Measurements from ENCODE around the gene HEMK1.

Gene HEMK1

GRCh38 chr3:50617096-50617791, 47.9 kb downstream of the HEMK1 start, which contains the start of gene MAPKAPK3:
Gene MAPKAPK3, plus strand, starts transcription at chr3:50617151. Its CDS starts 415 bp downstream, at chr3:50617566.
- DNase-seq = no peak

- no peak for DNase-seq
These were observed 48.7 kb downstream of the HEMK1 start for GRCh38 chr3:50617911-50618481.

GRCh38 chr3:50620420-50620819, 51.1 kb downstream of the HEMK1 start:
- no peak for DNase-seq

DNA sequence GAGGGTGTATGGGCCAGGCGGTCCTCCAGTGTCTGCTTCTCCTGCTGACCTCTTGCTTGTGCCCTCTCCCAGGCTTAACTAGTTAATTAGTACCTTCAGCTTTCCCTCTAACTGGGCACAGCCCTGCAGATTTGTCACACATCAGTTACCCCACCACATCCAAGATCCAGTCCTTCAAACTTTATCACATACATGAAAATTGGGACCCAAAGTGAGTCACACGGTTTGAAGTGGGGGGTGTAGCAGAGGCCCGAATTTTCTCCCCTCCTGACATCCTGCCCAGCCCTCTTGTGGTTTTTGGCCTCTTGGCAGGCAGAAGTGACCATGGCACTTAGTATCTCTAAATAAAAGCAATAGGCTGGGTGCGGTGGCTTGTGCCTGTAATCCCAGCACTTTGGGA, 51.5 kb downstream of the HEMK1 start:
- no peak for DNase-seq

DNA sequence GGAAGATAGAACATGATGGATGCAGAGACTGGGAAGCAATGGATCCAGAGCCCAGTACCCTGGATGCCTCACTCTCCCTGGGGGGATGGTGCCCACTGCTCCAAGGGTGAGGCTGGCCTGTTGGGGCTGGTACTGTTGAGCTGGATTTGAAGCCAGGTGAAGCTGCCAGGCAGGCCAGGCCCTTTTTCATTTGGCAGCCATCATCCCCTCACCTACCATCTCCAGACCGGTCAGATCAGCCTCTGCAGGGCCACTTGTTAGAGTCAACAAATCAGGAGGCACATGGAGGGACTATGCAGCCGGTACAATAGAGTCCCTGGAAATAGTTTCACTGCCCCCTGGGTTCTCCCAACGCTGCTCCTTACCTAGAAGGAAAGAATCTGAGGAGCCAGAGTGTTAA, 53.6 kb downstream of the HEMK1 start:
- no peak for DNase-seq

GRCh38 chr3:50623840-50624474, 54.6 kb downstream of the HEMK1 start:
- DNase-seq = no peak

DNA sequence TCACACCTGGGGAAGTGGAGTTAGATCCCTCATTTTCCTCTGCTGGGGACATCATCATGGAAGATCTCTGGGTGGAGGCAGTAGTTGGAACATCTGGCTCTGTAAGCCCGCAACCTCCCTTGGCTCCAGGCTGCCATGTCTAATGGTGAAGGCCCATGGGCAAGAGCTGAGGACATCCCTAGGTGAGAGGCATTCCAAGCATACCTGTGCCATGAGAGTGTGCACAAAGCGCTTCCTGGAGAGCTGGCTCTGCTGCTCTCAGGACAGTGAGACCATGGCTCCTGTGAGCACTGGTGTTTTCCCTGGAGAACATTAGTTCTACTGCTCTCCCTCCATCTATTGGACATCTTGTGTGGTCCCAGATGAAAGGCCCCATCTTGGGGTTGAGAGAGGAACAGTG, 55.3 kb downstream of the HEMK1 start:
- DNase-seq = no peak

GRCh38 chr3:50625231-50626182, 56.2 kb downstream of the HEMK1 start:
- no peak for DNase-seq

GRCh38 chr3:50626401-50626800, 57.1 kb downstream of the HEMK1 start:
- DNase-seq = no peak

- peak; percentile 10 for DNase-seq
These were observed 58.2 kb downstream of the HEMK1 start for GRCh38 chr3:50627407-50628051.

GRCh38 chr3:50628601-50629000, 59.3 kb downstream of the HEMK1 start:
- DNase-seq = no peak

DNA sequence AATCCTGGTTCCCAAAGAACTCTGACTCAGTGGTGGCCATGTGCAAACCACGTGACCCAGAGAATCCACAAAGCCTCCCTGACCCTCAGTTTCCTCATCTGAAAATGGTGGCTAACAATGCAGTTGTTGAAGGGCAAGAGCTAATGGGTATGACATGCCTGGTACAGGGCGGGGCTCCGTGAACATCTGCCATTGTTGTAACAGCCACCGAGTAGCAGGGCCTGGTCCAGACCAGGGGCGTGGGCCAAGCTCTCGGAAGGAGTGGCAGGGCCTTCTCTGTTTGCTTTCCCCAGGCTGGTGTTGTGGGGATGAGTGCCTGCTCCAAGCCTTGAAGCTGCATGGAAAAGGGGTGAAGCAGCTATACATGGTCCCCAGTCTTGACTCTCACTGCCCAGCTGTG, 61.1 kb downstream of the HEMK1 start:
- DNase-seq = no peak

DNA sequence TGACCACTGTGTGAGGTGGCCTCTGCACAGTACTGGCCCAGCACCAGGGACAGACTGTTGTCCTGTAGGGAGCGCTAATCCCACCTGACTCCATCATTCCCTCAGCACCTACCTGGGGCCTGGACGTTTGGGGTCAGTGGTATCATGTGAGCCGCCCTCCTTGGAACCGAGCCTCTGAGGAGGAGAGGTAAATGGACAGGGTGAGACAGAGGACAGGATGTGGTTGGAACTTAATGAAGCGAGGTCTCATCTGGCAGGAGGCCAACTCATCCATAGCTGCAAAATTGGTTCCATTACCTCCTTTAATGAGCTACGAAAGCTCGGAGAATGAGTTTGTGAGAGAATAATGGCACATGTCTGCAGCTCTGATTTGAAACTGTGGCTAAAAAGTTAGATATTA, 61.6 kb downstream of the HEMK1 start:
- DNase-seq = peak; percentile 52

DNA sequence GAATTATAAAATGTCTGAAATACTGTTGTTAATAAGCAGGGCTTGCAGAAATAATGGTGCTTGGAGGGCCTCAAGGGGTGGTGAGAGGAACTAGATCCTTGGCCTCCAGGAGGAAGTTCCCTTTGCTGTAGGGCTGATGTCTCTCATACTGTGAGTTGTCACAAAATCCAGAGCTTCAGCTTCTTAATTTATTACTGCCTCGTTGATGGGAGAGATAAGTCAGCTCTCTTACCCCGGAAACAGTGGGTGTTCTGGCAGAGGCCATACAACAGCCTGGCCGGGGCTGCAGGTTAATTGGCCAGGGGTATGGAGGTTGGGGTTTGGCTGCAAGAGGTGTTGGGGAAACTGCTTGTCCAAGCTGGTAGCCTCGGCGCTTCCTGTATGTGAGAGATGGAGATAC, 63.1 kb downstream of the HEMK1 start:
- no peak for DNase-seq

DNA sequence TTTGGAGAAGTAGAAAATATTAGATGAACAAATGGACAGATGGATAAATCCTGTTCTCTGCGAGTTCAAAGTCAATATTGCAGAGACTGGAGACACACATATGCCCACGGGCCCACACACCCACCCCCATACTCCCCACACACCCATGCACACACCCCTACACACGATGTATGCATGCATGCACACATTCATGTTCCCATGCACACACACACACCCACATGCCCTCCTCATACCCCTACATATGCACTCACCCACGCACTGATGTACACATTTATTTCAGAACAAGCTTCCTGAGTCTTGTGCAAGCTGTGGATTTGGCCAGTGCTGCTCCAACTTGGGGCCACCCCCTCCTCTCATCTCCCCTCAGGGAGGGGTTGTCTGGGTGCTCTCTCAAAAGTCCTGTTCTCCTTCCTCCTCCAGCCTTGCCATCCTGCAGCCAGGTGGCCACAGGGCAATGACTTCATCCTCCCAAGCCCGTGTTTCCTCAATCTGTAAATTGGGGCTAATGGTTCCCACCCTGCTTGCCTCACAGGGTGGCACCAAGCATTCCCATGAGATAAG, 64.0 kb downstream of the HEMK1 start:
- no peak for DNase-seq

- DNase-seq = no peak
These were observed 65.7 kb downstream of the HEMK1 start for GRCh38 chr3:50635066-50635465.

DNA sequence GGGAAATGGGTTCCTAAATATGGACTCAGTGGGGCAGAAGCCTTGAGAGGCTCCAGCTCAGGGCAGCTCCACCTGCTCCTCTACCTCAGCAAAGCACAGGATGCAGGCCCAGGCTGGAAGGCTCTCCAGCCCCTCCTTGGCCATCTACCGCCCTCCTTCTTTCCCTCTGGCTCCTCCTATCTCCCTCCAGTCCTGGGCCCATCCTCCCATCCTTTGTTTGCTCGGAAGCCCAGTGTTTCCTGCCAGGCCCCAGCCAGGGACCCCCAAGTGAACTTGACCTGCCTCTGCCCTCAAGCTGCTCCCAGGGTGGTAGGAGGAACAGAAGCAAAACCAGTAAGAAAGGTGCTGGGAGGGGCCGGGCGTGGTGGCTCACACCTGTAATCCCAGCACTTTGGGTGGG, 67.7 kb downstream of the HEMK1 start:
- no peak for DNase-seq

DNA sequence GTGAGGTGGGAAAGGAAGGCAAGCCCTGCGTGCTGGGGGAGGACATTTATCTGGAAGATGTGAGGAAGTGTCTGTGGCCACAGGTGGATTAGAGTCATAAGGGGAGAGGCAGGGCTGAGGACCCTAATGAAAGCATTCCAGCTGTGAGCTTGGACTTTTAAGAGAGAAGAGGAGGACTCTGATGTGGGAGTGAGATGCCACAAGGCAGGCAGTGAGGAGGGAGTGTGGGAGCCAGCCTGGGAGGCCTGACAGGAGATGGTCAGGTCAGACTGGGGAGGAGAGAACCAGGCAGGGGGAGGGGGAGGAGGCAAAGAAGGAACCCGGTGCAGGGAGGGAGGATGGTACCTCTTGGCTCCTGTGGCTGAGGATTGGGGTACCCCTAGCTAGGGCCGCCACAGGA, 68.6 kb downstream of the HEMK1 start:
- DNase-seq = no peak

DNA sequence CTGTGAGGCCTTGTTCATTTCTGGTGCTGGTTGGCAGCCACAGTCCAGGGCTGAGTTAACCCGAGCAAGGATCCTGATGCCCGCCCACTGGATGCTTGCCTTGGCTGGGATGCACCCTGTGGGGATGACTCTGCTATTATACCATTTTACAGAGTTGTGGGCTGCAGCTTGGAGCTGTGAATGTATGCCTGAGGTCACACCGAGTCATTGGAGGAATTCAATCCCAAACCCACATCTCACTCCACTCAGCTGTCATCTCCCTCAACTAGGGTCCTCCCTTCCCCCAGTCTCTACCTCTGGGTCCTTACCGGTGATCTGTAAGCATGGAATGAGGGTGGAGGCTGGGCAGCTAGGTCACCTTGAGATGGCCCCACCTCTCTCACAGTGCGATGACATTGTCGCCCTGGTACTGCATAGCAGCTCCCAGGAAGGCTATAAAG, 69.8 kb downstream of the HEMK1 start:
- no peak for DNase-seq

GRCh38 chr3:50642382-50642781, 73.1 kb downstream of the HEMK1 start:
- DNase-seq = no peak

DNA sequence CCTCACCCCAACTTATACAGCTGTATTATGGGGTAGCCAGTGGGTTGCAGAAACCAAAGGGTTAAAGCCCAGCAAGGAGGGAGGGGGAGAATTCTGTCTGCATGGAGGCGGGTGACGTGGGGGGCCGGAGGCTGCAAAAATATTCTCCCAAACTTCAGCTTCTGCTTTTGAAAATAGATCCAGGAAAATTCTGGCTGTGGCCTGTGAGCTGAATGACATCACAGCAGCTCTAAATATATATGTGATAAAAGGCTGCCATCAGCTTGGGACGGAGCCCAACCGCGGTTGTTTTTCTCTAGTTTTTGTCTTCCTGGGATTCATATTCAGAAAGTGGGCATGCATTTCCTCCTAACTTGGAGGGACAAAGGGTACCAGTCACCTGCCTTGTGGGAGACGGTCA, 75.2 kb downstream of the HEMK1 start:
- DNase-seq = no peak

GRCh38 chr3:50645378-50645777, 76.1 kb downstream of the HEMK1 start:
- no peak for DNase-seq
